PC-3 (cell line): ENCODE results near the gene MAP1LC3B2. TPM values are rescaled to one million over a fixed set of nuclear protein-coding genes. Genes with fewer than 3 reads are reported as not detected.
"Not testable (repeated sequence)": the region's sequence is repeated elsewhere in the genome, so short reads cannot be mapped to it uniquely, and the experiment has no call there.

Experiments used
- ATAC-seq: fragments of 200-7000 bp; cut with Tn5 transposase; 2 replicates; pipeline ENCODE4 v1.9.1; 2020; ENCODE audit warnings: mild to moderate bottlenecking, moderate library complexity
- BruUV-seq: library from RNA; stranded (reverse); fragments of 400-500 nt; replicated peaks from 2 replicates; lab custom pipeline; 2021; lab: Mats Ljungman, UMichigan
- CTCF ChIA-PET: fragments of 300-600 bp; sonication (Branson Sonifier 250); formaldehyde crosslinking; loops from one replicate; lab custom pipeline; 2022; ENCODE audit warnings: antibody characterized with exemption; lab: Charles Lee
- POLR2A ChIA-PET: fragments of 300-600 bp; sonication (Branson Sonifier 250); formaldehyde crosslinking; loops from one replicate; lab custom pipeline; 2022; ENCODE audit warnings: antibody characterized with exemption; ENCODE audit not compliant: unreplicated experiment; lab: Charles Lee
- DNase-seq: peaks from one replicate; pipeline ENCODE4 v3.0.0-alpha.2; 2015
- H2AFZ ChIP-seq: fragments of 300-600 bp; sonication (generic); 2 replicates; pipeline ENCODE4 v1.6.0; 2016; ENCODE audit warnings: antibody characterized with exemption, low read length
- H3F3A ChIP-seq: fragments of 300-600 bp; sonication (generic); one replicate; pipeline ENCODE4 v1.6.0; 2017; ENCODE audit warnings: antibody characterized with exemption, low read length, control low read depth, mild to moderate bottlenecking; ENCODE audit not compliant: unreplicated experiment
- H3K27ac ChIP-seq: fragments of 300-600 bp; sonication (generic); 2 replicates; pipeline ENCODE4 v1.5.1; 2016; ENCODE audit warnings: mild to moderate bottlenecking, low read length
- H3K27me3 ChIP-seq: fragments of 300-600 bp; sonication (generic); 2 replicates; pipeline ENCODE4 v1.6.1; 2016; ENCODE audit warnings: low read length, mixed read lengths
- H3K36me3 ChIP-seq: fragments of 300-600 bp; sonication (generic); 2 replicates; pipeline ENCODE4 v1.6.1; 2016; ENCODE audit warnings: low read depth, mixed run types, low read length, mixed read lengths
- H3K4me1 ChIP-seq: fragments of 300-600 bp; sonication (generic); 2 replicates; pipeline ENCODE4 v1.5.1; 2016; ENCODE audit warnings: low read length; ENCODE audit not compliant: insufficient read depth
- H3K4me2 ChIP-seq: fragments of 300-600 bp; sonication (generic); 2 replicates; pipeline ENCODE4 v1.6.0; 2016; ENCODE audit warnings: low read length
- H3K4me3 ChIP-seq: fragments of 300-600 bp; sonication (generic); 2 replicates; pipeline ENCODE4 v1.5.1; 2016; ENCODE audit warnings: mild to moderate bottlenecking, low read length, mixed read lengths
- H3K79me2 ChIP-seq: fragments of 300-600 bp; sonication (generic); 2 replicates; pipeline ENCODE4 v1.6.1; 2017; ENCODE audit warnings: low read length, mixed read lengths
- H3K9ac ChIP-seq: fragments of 300-600 bp; sonication (generic); 2 replicates; pipeline ENCODE4 v1.6.0; 2016; ENCODE audit warnings: mild to moderate bottlenecking, low read length
- H3K9me2 ChIP-seq: fragments of 300-600 bp; sonication (generic); replicated peaks from 2 replicates; pipeline ENCODE4 v1.6.1; 2016; ENCODE audit warnings: mixed run types, low read length, mixed read lengths
- H3K9me3 ChIP-seq: fragments of 300-600 bp; sonication (generic); 2 replicates; pipeline ENCODE4 v1.6.1; 2016; ENCODE audit warnings: low read length, mixed read lengths
- H4K20me1 ChIP-seq: fragments of 300-600 bp; sonication (generic); 2 replicates; pipeline ENCODE4 v1.6.1; 2016; ENCODE audit warnings: low read length, mixed read lengths
- EZH2 ChIP-seq: fragments of 300-600 bp; sonication (generic); IDR thresholded peaks from one replicate; pipeline ENCODE4 v1.6.1; 2017; ENCODE audit warnings: antibody characterized with exemption, mild to moderate bottlenecking, low read length; ENCODE audit not compliant: unreplicated experiment
- EZH2phosphoT487 ChIP-seq: fragments of 300-600 bp; sonication (generic); IDR thresholded peaks from 2 replicates; pipeline ENCODE4 v1.6.1; 2018; ENCODE audit warnings: mild to moderate bottlenecking, antibody characterized with exemption, low read length, borderline replicate concordance
- intact Hi-C: fragments of 100-400 bp; cut with micrococcal nuclease; formaldehyde crosslinking; loops from 2 replicates; pipeline ENCODE4 v1.9.0; 2023
- total RNA-seq: library from RNA; depleted of rRNA; stranded (reverse); fragments of >200 nt; gene quantifications from 2 replicates; pipeline ENCODE4 v1.2.3, GENCODE V29; 2014
- TF ChIP-seq, protein P1 (sequence below): fragments of 300-600 bp; sonication (generic); conservative IDR thresholded peaks from 2 replicates; pipeline ENCODE4 v1.5.1; 2017; ENCODE audit warnings: antibody characterized with exemption, low read depth, mild to moderate bottlenecking, low read length

MAP1LC3B2 gene
- total RNA-seq, 1 experiment from 2014 or later: not detected

DNA sequence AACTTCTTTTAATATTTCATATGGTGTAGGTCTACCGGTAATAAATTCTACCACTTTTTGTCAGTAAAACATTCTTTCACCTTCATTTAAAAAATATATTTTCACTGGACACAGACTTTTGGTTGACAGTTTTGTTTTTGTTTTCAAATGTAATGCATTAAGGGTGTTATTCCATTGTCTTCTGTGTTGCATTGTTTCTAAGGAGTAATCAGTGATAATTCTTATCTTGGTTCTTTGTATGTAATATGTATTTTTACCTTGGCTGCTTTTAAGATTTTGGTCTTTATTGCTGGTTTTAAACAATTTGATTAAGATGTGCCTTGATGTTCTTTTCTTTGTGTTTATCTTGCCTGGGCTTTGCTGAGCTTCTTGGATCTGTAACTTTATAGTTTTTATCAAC is 4.1 kb downstream of the MAP1LC3B2 start:
- CTCF ChIA-PET: no interaction called here
- TF ChIP-seq EZH2phosphoT487: no peak
- TF ChIP-seq, protein P1, sequence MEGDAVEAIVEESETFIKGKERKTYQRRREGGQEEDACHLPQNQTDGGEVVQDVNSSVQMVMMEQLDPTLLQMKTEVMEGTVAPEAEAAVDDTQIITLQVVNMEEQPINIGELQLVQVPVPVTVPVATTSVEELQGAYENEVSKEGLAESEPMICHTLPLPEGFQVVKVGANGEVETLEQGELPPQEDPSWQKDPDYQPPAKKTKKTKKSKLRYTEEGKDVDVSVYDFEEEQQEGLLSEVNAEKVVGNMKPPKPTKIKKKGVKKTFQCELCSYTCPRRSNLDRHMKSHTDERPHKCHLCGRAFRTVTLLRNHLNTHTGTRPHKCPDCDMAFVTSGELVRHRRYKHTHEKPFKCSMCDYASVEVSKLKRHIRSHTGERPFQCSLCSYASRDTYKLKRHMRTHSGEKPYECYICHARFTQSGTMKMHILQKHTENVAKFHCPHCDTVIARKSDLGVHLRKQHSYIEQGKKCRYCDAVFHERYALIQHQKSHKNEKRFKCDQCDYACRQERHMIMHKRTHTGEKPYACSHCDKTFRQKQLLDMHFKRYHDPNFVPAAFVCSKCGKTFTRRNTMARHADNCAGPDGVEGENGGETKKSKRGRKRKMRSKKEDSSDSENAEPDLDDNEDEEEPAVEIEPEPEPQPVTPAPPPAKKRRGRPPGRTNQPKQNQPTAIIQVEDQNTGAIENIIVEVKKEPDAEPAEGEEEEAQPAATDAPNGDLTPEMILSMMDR: no peak
- no peak for TF ChIP-seq EZH2
- intact Hi-C loops: no loop called here

GRCh38 chr12:116564080-116564479 is 4.9 kb downstream of the MAP1LC3B2 start:
- intact Hi-C loops: no loop called here
- Histone ChIP-seq H3K9me2 (no peaks in the 10 kb centered on the region), H3K79me2 (no peaks in the 10 kb centered on the region), H3K36me3 (no peaks in the 10 kb centered on the region; the same call in 1 of the 2 replicates), H3K4me2 (no peak overlapping the region), H3K27ac (no peak overlapping the region), H3F3A (no peaks in the 10 kb centered on the region), H3K4me1 (peaks cover 9% of the 10 kb centered on the region), H3K9me3 (peaks cover 7% of the 10 kb centered on the region; the same call in 1 of the 2 replicates), H4K20me1 (no peaks in the 10 kb centered on the region), H2AFZ (no peak overlapping the region), H3K4me3 (no peak overlapping the region), H3K9ac (no peak overlapping the region), H3K27me3 (no peaks in the 10 kb centered on the region)
- no peak for DNase-seq
- CTCF ChIA-PET: no interaction called here
- no TSS peak for BruUV-seq
- POLR2A ChIA-PET: interaction anchor here (0.6 kb wide), 1 partner anchor 40 kb away, joined by 6 read pairs; no protein-coding TSS in a partner anchor
- ATAC-seq: no peak
- TF ChIP-seq, protein P1: no peak
- TF ChIP-seq EZH2 (no peak), EZH2phosphoT487 (no peak)

More for the DNA sequence above, 4.1 kb downstream of the MAP1LC3B2 start:
- H3K36me3 ChIP-seq: no peaks in the 10 kb centered on the region; the same call in 1 of the 2 replicates
- H3K4me2 ChIP-seq: no peak overlapping the region
- POLR2A ChIA-PET: no interaction called here
- H3F3A ChIP-seq: no peaks in the 10 kb centered on the region
- peaks cover 14% of the 10 kb centered on the region for H3K4me1 ChIP-seq
- no peaks in the 10 kb centered on the region for H3K79me2 ChIP-seq
- no peak overlapping the region for H3K4me3 ChIP-seq
- H3K9me3 ChIP-seq: peaks cover 7% of the 10 kb centered on the region; the same call in 1 of the 2 replicates
- no peaks in the 10 kb centered on the region for H3K9me2 ChIP-seq
- H2AFZ ChIP-seq: no peak overlapping the region
- no peak for ATAC-seq
- H3K9ac ChIP-seq: no peak overlapping the region
- BruUV-seq: no TSS peak
- H3K27ac ChIP-seq: no peak overlapping the region
- DNase-seq: no peak
- H3K27me3 ChIP-seq: no peaks in the 10 kb centered on the region
- no peaks in the 10 kb centered on the region for H4K20me1 ChIP-seq

GRCh38 chr12:116565221-116565620 is 6.0 kb downstream of the MAP1LC3B2 start:
- H2AFZ ChIP-seq, CTCF ChIA-PET, H3K9me2 ChIP-seq, ATAC-seq, H3K27me3 ChIP-seq, H3K79me2 ChIP-seq, intact Hi-C loops, H3K9ac ChIP-seq, H3K36me3 ChIP-seq, POLR2A ChIA-PET, H4K20me1 ChIP-seq, BruUV-seq, H3K27ac ChIP-seq, H3K4me1 ChIP-seq, H3K4me2 ChIP-seq, H3K4me3 ChIP-seq, H3K9me3 ChIP-seq, H3F3A ChIP-seq, DNase-seq: not testable (repeated sequence)
